HG02642 (cell line): ENCODE results near the gene MYMX.
"Not testable (repeated sequence)": the region's sequence is repeated elsewhere in the genome, so short reads cannot be mapped to it uniquely, and the experiment has no call there.

Source experiments
- ATAC-seq: cut with Tn5 transposase; IDR thresholded peaks from one replicate; pipeline ENCODE4 v1.9.1; 2021; ENCODE audit warnings: mild to moderate bottlenecking; ENCODE audit not compliant: unreplicated experiment, poor library complexity

The MYMX gene

DNA sequence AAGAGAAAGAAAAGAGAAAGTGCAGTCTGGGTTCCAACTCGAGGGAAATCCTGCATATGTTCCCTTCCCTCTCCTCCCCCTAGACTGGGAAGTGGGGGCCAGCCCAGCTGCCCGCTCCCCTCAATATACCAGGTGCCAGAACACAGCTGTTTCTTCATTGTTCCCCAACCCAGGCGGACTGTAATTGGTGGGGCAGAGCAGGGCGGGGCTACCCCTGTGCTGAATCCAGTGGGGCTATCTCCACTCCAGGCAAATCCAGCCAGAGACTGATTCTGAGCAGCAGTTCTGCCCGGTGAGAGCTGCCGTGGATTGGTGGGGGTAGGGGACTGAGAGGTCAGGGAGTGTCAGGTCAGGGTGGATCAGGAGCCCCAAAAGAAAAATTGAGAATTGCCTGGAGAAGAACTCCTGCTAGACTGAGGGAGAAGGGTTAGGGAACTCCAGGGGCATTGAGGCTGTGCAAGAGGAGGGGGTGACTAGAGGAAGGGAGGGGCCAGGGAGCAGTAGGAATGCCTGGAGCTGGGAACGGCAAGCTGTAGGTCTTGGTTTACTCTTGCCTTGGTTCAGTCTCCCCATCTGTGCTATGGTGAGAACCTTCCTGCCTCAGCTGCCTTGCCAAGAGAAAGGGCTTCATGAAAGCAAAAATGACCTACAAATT is at the start of gene MYMX:
Gene MYMX (plus strand): TSS at position 250 of the 655 bp plus-strand sequence. CDS start 546 bp downstream, outside the sequence.
- ATAC-seq: no peak

DNA sequence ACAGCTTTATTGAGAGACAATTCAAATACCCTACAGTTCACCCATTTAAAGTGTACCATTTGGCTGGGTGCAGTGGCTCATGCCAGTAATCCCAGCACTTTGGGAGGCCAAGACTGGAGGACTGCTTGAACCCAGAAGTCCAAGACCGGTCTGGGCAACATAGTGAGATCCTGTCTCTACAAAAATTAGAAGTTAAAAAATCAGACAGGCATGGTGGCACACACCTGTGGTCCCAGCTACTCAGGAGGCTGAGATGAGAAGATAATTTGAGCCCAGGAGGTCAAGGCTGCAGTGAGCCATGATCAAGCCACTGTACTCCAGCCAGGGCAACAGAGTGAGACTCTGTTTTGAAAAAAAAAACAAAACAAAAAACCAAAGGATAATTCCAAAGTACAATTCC is 49.2 kb upstream of the MYMX start:
- ATAC-seq: no peak

DNA sequence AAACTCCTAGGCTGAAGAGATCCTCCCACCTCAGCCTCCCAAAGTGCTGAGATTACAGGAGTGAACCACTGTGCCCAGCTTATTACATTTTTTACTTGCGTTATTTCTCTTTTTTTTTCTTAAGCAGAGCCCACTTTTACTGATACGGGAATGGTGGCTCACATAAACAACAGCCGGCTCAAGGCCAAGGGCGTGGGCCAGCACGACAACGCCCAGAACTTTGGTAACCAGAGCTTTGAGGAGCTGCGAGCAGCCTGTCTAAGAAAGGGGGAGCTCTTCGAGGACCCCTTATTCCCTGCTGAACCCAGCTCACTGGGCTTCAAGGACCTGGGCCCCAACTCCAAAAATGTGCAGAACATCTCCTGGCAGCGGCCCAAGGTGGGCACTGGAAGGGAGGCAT is 47.6 kb upstream of the MYMX start:
- ATAC-seq: no peak

DNA sequence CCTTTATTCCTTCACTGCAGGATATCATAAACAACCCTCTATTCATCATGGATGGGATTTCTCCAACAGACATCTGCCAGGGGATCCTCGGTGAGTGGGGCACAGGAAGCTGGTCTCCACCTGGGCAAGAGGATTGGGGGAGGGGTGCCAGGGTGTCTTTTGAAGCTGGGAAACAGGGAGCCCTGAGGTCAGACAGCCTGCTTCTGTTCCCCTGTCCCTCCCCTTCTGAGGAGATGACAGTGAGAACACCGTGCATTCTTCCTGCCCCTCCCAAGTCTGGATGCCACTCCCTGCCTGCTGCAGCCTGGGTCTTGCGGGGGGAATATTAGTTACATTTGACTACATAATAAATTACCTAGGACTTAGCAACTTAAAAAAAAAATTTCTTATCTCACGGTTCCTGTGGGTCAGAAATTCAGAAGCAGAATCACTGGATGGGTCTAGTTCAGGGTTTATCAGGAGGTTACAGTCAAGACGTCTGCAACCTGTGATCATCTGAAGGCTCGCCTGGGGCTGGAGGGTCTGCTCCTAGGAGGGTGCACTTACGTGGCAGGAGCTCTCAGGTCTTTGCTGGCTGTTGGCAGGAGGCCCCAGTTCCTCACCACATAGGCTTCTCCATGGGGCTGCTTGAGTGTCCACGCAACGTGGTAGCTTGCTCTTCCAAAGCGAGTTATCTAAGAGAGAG is 46.7 kb upstream of the MYMX start:
- ATAC-seq: no peak

DNA sequence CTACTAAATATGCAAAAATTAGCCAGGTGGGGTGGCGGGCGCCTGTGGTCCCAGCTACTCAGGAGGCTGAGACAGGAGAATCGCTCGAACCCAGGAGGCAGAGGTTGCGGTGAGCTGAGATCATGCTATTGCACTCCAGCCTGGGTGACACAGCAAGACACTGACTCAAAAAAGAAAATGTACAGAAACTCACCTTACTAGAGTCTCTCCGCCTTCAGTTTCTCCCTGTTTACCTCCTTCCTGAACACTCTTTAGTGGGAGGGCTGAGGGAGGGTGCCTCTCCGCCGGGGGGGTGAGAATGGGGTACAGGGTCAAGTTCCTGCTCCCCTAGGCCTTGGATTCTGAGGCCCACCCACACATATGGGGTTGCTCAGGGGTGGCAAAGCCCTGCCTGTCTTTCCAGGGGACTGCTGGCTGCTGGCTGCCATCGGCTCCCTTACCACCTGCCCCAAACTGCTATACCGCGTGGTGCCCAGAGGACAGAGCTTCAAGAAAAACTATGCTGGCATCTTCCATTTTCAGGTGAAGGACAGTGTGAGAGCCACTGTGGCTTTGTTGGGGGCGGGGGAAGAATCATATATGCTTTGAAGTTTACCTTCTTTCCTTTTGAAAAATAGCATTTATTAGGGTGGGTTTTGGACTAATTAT is 44.7 kb upstream of the MYMX start:
- no peak for ATAC-seq

DNA sequence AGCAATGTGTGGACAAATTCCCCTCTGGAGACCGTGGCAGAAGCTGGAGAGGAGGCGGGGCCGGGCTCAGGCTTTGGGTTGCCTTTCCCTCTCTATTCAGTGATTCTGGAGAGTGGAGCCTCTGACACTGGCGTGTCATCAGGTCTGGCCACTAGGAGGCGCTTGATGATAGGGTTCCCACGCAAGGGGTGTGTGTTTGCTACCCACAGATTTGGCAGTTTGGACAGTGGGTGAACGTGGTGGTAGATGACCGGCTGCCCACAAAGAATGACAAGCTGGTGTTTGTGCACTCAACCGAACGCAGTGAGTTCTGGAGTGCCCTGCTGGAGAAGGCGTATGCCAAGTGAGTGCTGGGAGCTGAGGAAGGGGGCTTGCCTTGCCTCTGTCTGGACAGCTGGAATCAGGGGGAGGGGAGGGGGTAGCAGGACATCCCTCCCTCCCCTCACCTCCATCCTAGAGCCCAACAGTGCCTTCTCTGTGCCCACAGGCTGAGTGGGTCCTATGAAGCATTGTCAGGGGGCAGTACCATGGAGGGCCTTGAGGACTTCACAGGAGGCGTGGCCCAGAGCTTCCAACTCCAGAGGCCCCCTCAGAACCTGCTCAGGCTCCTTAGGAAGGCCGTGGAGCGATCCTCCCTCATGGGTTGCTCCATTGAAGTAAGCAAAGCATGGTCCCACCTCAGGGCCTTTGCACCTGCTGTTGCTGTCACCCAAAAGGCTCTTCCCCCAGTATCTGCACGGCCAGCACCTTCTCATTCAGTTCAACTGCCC is 43.8 kb upstream of the MYMX start:
- peak; percentile 67 for ATAC-seq

DNA sequence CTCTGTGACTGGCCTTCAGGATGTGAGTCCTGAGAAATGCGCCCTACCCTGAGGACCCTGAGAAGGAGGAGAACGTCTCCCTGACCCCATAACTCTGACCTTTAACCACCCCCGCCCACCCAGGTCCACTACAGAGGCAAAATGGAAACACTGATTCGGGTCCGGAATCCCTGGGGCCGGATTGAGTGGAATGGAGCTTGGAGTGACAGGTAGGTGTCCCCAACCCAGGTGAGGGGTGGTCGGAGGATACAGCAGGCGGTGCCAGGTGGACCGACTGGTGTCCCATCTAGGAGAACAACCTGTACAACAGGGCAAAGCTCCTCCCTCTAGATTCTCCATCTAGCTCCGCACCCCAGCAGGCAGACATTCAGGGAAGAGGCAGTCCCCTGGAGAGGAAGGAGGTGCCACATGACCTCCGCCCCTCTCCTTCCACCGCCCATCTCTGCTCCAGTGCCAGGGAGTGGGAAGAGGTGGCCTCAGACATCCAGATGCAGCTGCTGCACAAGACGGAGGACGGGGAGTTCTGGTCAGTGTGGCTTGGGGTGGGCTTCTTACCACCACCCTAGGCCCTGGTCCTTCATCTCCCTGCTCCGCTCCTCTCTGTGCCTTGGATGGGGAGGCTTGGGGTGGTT is 40.5 kb upstream of the MYMX start:
- ATAC-seq: no peak

DNA sequence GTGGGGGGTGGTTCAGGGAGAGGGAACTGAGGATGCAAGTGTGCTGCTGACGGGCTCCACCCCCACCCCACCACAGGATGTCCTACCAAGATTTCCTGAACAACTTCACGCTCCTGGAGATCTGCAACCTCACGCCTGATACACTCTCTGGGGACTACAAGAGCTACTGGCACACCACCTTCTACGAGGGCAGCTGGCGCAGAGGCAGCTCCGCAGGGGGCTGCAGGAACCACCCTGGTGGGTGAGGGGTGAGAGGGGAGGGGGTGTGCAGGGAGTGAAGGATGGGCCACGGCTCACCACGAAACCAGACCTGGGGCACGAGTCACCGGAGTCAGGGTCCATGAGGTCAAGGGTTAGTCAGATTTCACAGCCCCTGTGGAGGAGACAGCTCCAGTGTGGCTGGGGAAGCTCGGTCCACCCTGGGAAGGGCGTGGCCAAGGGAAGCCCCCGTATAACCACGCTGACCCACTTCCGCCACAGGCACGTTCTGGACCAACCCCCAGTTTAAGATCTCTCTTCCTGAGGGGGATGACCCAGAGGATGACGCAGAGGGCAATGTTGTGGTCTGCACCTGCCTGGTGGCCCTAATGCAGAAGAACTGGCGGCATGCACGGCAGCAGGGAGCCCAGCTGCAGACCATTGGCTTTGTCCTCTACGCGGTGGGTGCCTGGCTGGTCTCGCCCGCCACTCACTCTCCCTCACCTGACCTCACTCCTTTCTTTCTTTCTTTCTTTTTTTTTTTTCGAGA is 39.8 kb upstream of the MYMX start:
- ATAC-seq: no peak

DNA sequence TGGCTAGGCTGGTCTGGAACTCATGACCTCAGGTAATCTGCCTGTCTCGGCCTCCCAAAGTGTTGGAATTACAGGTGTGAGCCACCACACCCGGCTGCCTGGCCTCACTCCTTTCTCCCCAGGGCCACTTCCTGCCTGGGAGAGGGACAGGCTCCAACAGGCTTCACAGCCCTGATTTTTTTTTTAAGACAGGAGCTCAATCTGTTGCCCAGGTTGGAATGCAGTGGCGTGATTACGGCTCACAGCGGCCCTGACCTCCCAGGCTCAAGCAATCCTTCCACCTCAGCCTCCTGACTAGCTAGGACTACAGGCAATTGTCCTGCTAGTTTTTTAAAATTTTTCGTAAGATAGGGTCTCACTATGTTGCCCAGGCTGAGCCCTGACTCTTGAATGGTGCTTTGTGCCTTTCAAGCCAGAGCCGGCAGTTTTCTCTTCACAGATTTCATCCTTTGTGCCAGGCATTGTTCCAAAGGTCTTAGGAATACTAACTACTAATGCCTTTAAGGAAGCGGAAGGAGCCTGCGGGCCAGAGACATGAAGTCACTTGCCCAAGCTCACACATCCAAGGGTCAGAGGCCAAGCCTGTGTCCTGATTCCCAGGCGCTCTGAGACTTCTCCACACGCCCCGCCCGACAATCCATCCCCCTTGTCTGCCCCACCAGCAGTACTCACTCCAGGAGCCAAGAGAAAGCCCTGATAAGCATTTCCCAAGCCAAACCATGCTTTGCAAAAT is 38.9 kb upstream of the MYMX start:
- ATAC-seq: no peak

DNA sequence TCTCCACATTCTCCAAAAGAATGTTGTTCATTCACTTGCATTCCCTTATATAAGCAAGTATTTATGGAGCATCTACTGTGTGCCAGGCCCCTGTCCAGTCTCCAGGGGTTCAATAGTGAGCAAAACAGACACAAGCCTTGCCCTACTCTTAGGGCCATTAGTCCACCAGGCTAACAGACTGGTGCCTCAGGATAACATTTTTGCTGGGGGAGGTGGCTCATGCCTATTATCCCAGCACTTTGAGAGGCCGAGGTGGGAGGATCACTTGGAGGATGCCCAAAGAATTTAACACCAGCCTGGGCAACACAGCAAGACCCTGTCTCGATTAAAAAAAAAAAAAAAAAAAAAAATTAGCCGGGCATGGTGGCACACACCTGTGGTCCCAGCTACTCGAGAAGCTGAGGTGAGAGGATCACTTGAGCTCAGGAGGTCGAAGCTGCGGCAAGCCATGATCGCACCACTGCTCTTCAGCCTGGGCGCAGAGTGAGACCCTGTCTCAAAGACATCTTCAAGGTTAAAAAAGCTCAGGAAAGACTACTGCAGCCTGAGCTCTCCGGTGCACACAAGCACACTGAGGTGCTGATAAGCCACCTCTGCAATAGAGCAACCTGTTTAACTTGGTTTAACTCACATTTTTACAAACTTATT is 38.2 kb upstream of the MYMX start:
- no peak for ATAC-seq

DNA sequence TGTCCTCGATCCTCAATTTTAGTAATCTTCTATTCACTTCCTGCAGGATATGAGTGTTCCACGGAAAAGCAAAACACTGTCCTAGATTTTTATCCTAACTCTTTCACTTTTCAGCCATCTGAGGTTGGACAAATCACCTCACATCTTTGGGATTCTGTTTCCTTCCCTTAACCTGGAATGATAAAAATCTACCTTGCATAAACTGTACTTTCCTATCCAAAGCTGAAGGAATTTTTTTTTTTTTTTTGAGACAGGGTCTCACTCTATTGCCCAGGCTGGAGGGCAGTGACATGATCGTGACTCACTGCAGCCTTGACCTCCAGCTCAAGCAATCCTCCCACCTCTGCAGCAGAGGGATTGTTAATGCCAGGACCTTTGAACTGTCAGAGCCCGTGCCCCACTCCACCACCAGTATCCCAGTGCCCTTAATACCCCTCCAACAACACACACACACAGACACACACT is 37.6 kb upstream of the MYMX start:
- ATAC-seq: no peak

DNA sequence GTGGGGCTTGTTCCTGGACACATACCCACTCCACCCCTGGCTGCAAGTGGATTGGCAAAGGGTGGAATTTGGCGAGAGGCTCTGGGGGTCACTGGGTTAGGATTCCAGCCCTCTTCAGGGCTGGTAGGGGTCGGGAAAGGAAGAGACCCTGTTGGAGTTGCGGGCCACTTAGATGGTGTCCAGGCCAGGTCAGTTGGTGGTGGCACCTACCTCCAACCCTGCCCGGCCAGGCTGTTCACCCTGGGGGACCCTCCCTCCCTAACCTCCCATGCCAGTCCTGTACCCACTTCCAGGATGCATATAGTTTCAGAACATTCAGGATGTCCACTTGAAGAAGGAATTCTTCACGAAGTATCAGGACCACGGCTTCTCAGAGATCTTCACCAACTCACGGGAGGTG is 37.1 kb upstream of the MYMX start:
- no peak for ATAC-seq

DNA sequence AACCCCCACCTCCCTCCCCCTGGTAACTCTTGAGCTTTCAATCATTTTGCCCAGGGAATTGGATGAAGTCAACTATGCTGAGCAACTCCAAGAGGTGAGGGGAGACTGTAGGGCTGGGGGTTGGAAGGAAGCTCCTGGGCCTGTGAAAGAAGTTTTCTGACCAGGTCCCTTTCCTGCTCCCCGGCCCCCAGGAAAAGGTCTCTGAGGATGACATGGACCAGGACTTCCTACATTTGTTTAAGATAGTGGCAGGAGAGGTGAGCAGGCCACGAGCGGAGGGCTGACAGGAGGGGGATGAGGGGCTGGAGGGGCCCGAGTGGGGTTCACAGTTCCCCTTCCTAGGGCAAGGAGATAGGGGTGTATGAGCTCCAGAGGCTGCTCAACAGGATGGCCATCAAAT is 36.3 kb upstream of the MYMX start:
- ATAC-seq: no peak

DNA sequence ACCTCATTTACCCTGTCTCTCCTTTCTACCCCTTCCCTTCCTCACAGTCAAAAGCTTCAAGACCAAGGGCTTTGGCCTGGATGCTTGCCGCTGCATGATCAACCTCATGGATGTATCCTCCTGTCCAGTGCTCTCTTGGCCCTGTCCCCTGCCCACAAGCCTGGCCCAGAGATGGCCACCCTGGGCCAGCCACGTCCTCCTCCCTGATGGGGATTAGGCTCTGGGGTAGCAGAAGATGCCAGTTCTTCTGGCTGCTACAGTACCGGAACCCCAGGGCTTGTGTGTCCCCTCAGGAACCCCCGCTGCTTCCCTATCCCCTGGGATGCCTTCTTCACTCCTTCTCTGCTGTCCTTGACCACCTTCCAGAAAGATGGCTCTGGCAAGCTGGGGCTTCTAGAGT is 35.8 kb upstream of the MYMX start:
- ATAC-seq: no peak

DNA sequence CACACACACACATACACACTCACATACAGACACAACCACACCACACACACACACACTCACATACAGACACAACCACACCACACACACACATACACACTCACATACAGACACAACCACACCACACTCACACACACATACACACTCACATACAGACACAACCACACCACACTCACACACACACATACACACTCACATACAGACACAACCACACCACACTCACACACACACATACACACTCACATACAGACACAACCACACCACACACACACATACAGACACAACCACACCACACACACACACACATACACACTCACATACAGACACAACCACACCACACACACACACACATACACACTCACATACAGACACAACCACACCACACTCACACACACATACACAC is 34.9 kb upstream of the MYMX start:
- not testable (repeated sequence) for ATAC-seq

DNA sequence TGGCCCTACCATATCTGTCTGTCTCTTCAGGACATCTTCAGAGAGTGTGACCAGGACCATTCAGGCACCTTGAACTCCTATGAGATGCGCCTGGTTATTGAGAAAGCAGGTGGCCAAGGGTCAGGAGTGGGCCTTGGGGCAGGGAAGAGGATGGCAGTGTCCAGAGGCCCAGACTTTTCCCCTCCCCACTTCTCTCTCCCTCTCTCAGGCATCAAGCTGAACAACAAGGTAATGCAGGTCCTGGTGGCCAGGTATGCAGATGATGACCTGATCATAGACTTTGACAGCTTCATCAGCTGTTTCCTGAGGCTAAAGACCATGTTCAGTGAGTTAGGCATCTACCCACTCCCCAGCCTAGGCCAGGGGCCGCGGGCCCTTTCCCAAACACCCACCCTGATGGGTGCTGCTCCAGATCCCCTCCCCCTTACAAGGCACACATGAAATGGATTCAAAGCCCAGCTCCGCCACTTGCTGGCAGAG is 33.8 kb upstream of the MYMX start:
- no peak for ATAC-seq

DNA sequence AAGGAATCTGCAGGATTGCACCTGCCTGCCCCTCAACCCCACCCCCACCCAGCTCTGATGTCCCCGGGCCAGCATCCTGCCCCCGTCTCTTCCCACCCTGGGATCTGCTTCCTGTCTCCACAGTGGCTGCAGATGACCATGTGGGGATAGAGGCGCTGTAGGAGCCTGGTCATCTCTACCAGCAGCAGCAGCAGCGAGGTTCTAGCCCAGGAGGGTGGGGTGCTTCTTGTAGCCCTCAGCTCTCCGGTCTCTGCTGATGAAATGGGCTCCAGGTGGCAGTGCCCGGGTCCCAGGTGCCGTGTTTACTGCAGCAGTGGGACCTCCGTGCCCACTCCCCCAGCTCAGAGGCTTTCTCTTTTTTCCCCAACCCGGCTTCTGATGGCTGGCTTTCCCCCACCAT is 32.9 kb upstream of the MYMX start:
- ATAC-seq: no peak

DNA sequence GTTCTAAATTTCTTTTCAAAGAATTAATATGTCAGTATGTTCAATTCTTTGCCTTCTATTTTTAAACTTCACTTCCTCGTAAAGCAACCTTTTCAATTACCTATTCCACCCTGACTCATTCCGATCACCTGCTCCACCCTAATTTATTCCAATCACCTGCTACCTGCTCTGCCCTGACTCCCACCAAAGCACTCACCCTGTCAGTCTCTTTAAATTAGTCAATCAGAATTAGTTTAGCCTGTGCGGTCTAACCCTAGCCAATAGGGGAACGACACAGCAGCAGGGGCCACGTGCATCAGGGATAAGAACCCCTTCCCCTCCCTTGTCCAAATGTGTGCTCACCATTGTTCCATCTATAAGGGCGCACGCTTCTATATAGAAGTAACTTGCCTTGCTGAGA is 31.4 kb upstream of the MYMX start:
- ATAC-seq: not testable (repeated sequence)
